G401 (cell line): ENCODE results near the gene RO60. TPM values are rescaled to one million over a fixed set of nuclear protein-coding genes. Genes with fewer than 3 reads are reported as not detected.
"Not testable (repeated sequence)": the region's sequence is repeated elsewhere in the genome, so short reads cannot be mapped to it uniquely, and the experiment has no call there.

Experiments
- DNase-seq: peaks from one replicate; pipeline ENCODE4 v3.0.0-alpha.2; 2015; ENCODE audit warnings: low spot score
- in situ Hi-C: cut with HindIII; loops from 2 replicates; pipeline ENCODE4 v1.10.0; 2016; ENCODE audit warnings: low sequenced_read_pairs, mixed read lengths
- total RNA-seq: library from RNA; depleted of rRNA; stranded (reverse); fragments of >200 nt; shearing (Covaris generic); gene quantifications from 2 replicates; pipeline ENCODE4 v1.2.3, GENCODE V29; 2014; rRNA removed

RO60 gene
- 89.6 and 177 TPM in 2 replicates for total RNA-seq

GRCh38 chr1:193059282-193060114 is at the start of gene RO60, which contains the start of gene UCHL5:
Gene RO60, plus strand, starts transcription at chr1:193059612. Its CDS starts 9,443 bp downstream, at chr1:193069055.
Gene UCHL5, minus strand, starts transcription at chr1:193059360. Its CDS starts 100 bp downstream, at chr1:193059260.
- in situ Hi-C loops: no loop called here
- DNase-seq: peak; percentile 98

GRCh38 chr1:193011406-193011805 is 48.0 kb upstream of the RO60 start:
- in situ Hi-C loops: loop anchor here (25.0 kb wide), 1 partner anchor 199 kb away; the partner anchor contains the start of gene RGS2
- DNase-seq: no peak

- no peak for DNase-seq
- in situ Hi-C loops: loop anchor here (25.0 kb wide), 1 partner anchor 201 kb away; the partner anchor contains the start of gene RGS2
Observed at GRCh38 chr1:193013005-193013404, 46.4 kb upstream of the RO60 start.

GRCh38 chr1:193013707-193014106 is 45.7 kb upstream of the RO60 start:
- in situ Hi-C loops: loop anchor here (25.0 kb wide), 1 partner anchor 201 kb away; the partner anchor contains the start of gene RGS2
- no peak for DNase-seq

GRCh38 chr1:193014400-193014799 is 45.0 kb upstream of the RO60 start:
- no peak for DNase-seq
- in situ Hi-C loops: loop anchor here (25.0 kb wide), 1 partner anchor 202 kb away; the partner anchor contains the start of gene RGS2

GRCh38 chr1:193016788-193017187 is 42.6 kb upstream of the RO60 start:
- in situ Hi-C loops: loop anchor here (25.0 kb wide), 1 partner anchor 204 kb away; the partner anchor contains the start of gene RGS2
- DNase-seq: no peak

- in situ Hi-C loops: loop anchor here (25.0 kb wide), 1 partner anchor 207 kb away; the partner anchor contains the start of gene RGS2
Observed at GRCh38 chr1:193019442-193020026, 39.9 kb upstream of the RO60 start.

GRCh38 chr1:193025218-193025617 is 34.2 kb upstream of the RO60 start:
- no peak for DNase-seq
- in situ Hi-C loops: no loop called here

More at GRCh38 chr1:193019442-193020026, 39.9 kb upstream of the RO60 start:
- DNase-seq: peak; percentile 61

- in situ Hi-C loops: no loop called here
- no peak for DNase-seq
Observed at GRCh38 chr1:193030280-193030679, 29.1 kb upstream of the RO60 start.

GRCh38 chr1:193031431-193031830 is 28.0 kb upstream of the RO60 start:
- DNase-seq: no peak
- in situ Hi-C loops: no loop called here

- in situ Hi-C loops, DNase-seq: not testable (repeated sequence)
Observed at GRCh38 chr1:193032643-193033427, 26.6 kb upstream of the RO60 start.

- no peak for DNase-seq
- in situ Hi-C loops: no loop called here
Observed at GRCh38 chr1:193033610-193034009, 25.8 kb upstream of the RO60 start.

- no peak for DNase-seq
- in situ Hi-C loops: no loop called here
Observed at GRCh38 chr1:193036337-193037047, 22.9 kb upstream of the RO60 start.

GRCh38 chr1:193040011-193040410 is 19.4 kb upstream of the RO60 start:
- in situ Hi-C loops: no loop called here
- DNase-seq: no peak

- DNase-seq: no peak
- in situ Hi-C loops: no loop called here
Observed at GRCh38 chr1:193042766-193043691, 16.4 kb upstream of the RO60 start.

GRCh38 chr1:193048913-193049312 is 10.5 kb upstream of the RO60 start:
- in situ Hi-C loops, DNase-seq: not testable (repeated sequence)

GRCh38 chr1:193054169-193054675 is 5.2 kb upstream of the RO60 start:
- in situ Hi-C loops: no loop called here
- no peak for DNase-seq
